Colonic mucosa (tissue), 4 donors: ENCODE data around the gene GPC6. TPM values are rescaled to one million over a fixed set of nuclear protein-coding genes. Genes with fewer than 3 reads are reported as not detected.

Experiments
- DNase-seq: peaks from one replicate; pipeline ENCODE4 v3.0.0-alpha.2; 2020
- H3K27ac ChIP-seq: fragments of 200-600 bp; one replicate; pipeline ENCODE4 v1.8.0; 2021
- H3K27me3 ChIP-seq: fragments of 200-600 bp; one replicate; pipeline ENCODE4 v1.8.0; 2021
- H3K36me3 ChIP-seq: fragments of 200-600 bp; one replicate; pipeline ENCODE4 v1.8.0; 2021
- H3K4me1 ChIP-seq: fragments of 200-600 bp; one replicate; pipeline ENCODE4 v1.8.0; 2021; ENCODE audit warnings: mild to moderate bottlenecking
- H3K4me3 ChIP-seq: fragments of 200-600 bp; one replicate; pipeline ENCODE4 v1.8.0; 2021
- H3K9ac ChIP-seq, 2 donors: one replicate each; pipeline ENCODE4 v1.7.0; 2013; ENCODE audit warnings: control low read depth in 2 of 2, low read depth in 2 of 2, low read length in 2 of 2
- H3K9me3 ChIP-seq: fragments of 200-600 bp; one replicate; pipeline ENCODE4 v1.8.0; 2021
- CTCF ChIP-seq: fragments of 200-600 bp; IDR thresholded peaks from one replicate; pipeline ENCODE4 v1.8.0; 2022; ENCODE audit warnings: antibody characterized with exemption, mild to moderate bottlenecking
- intact Hi-C: fragments of 100-400 bp; cut with DNase I; formaldehyde crosslinking; loops from one replicate; pipeline ENCODE4 v1.14.1; 2022
- total RNA-seq, 2 donors: library from RNA; stranded (reverse); fragmentation: NEBNext Ultra II Directional in 1 of 2; extraction: Animal tissue kit (Norgen Biotek cat#: 25700) in 1 of 2; gene quantifications; one replicate each; pipeline ENCODE4 v1.2.1, GENCODE V29; 2021
- donor health status: healthy.
- donor health status: DM: no; HTN: no; CAD: no.
- donor health status: DM: no; HTN: no; CAD: no.

Gene GPC6
- total RNA-seq, 2 donors from 2014 or later, result 2.3 to 4.0 TPM

- TF ChIP-seq CTCF, result no peak
- Histone ChIP-seq H3K27ac (no peak overlapping the region), H3K27me3 (no peaks in the 10 kb centered on the region), H3K9ac (no peak overlapping the region), H3K36me3 (no peaks in the 10 kb centered on the region), H3K4me3 (no peak overlapping the region), H3K4me1 (no peaks in the 10 kb centered on the region), H3K9me3 (no peaks in the 10 kb centered on the region)
- intact Hi-C loops, result no loop called here
- DNase-seq, result no peak
Observed at GRCh38 chr13:93388701-93389100, 162.1 kb downstream of the GPC6 start.

DNA sequence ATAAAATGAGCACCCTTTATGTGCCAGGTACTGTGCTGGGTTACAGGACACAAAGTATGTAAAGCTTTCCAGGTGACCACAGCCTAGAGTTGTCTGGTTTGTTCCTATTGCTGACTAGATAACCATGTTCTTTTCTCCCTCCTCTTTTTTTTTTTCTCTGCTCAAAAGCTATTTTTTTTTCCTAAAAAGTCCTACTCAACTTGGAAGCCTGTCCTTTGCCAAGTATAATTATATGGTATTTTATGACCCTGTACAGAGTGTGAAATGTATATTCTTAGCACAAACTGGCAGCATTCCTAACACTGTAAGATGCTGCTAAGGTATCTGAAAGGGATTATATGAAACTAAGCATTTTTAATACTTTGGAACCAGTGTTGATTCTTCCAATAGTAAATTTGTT, 171.0 kb downstream of the GPC6 start:
- intact Hi-C loops, result no loop called here
- no peak for TF ChIP-seq CTCF
- Histone ChIP-seq H3K4me3 (no peak overlapping the region), H3K27ac (no peak overlapping the region), H3K9me3 (no peaks in the 10 kb centered on the region), H3K4me1 (no peaks in the 10 kb centered on the region), H3K27me3 (no peaks in the 10 kb centered on the region), H3K36me3 (no peaks in the 10 kb centered on the region), H3K9ac (no peak overlapping the region)
- DNase-seq, result no peak

GRCh38 chr13:93398167-93399035, 171.8 kb downstream of the GPC6 start:
- Histone ChIP-seq H3K4me1 (no peaks in the 10 kb centered on the region), H3K9me3 (no peaks in the 10 kb centered on the region), H3K4me3 (no peak overlapping the region), H3K27ac (no peak overlapping the region), H3K36me3 (no peaks in the 10 kb centered on the region), H3K27me3 (no peaks in the 10 kb centered on the region), H3K9ac (no peak overlapping the region)
- no peak for TF ChIP-seq CTCF
- intact Hi-C loops, result no loop called here
- DNase-seq, result no peak

- no peaks in the 10 kb centered on the region for H3K9me3 ChIP-seq
- DNase-seq, result no peak
- H3K27ac ChIP-seq, result no peak overlapping the region
- intact Hi-C loops, result no loop called here
- no peak for TF ChIP-seq CTCF
- H3K9ac ChIP-seq, result no peak overlapping the region
- H3K4me1 ChIP-seq, result no peaks in the 10 kb centered on the region
- H3K36me3 ChIP-seq, result no peaks in the 10 kb centered on the region
- H3K4me3 ChIP-seq, result no peak overlapping the region
- no peaks in the 10 kb centered on the region for H3K27me3 ChIP-seq
Observed at GRCh38 chr13:93399212-93399611, 172.6 kb downstream of the GPC6 start.

- no peaks in the 10 kb centered on the region for H3K27me3 ChIP-seq
Observed at GRCh38 chr13:93406136-93406535, 179.5 kb downstream of the GPC6 start.

More at GRCh38 chr13:93406136-93406535, 179.5 kb downstream of the GPC6 start:
- TF ChIP-seq CTCF, result no peak
- intact Hi-C loops, result no loop called here
- Histone ChIP-seq H3K4me3 (no peak overlapping the region), H3K4me1 (no peaks in the 10 kb centered on the region), H3K9ac (no peak overlapping the region), H3K36me3 (no peaks in the 10 kb centered on the region), H3K27ac (no peak overlapping the region), H3K9me3 (no peaks in the 10 kb centered on the region)
- DNase-seq, result no peak
